Type B pancreatic cell (in vitro differentiated cells): ENCODE data around the gene C3orf20. TPM values are rescaled to one million over a fixed set of nuclear protein-coding genes. Genes with fewer than 3 reads are reported as not detected.

ENCODE experiments used
- DNase-seq: peaks from one replicate; pipeline ENCODE4 v3.0.0; 2021; ENCODE audit warnings: mixed read lengths; ENCODE audit not compliant: unreplicated experiment; ENCODE audit errors: extremely low spot score
- H3K27ac Mint-ChIP-seq: 2 replicates; pipeline ENCODE4 v1.8.0; 2021; ENCODE audit warnings: mild to moderate bottlenecking, mixed read lengths
- H3K27me3 Mint-ChIP-seq: 2 replicates; pipeline ENCODE4 v1.8.0; 2021; ENCODE audit warnings: mixed read lengths
- H3K36me3 Mint-ChIP-seq: 2 replicates; pipeline ENCODE4 v1.8.0; 2021; ENCODE audit warnings: mixed read lengths
- H3K4me1 Mint-ChIP-seq: one replicate; pipeline ENCODE4 v1.8.0; 2021; ENCODE audit warnings: mixed read lengths; ENCODE audit not compliant: unreplicated experiment
- H3K4me3 Mint-ChIP-seq: 2 replicates; pipeline ENCODE4 v1.8.0; 2021; ENCODE audit warnings: mild to moderate bottlenecking, mixed read lengths
- H3K9me3 Mint-ChIP-seq: 2 replicates; pipeline ENCODE4 v1.8.0; 2021; ENCODE audit warnings: mixed read lengths
- total RNA-seq: library from RNA; stranded (reverse); gene quantifications from 2 replicates; pipeline ENCODE4 v1.2.1, GENCODE V29; 2021; ENCODE audit warnings: low replicate concordance
- TF ChIP-seq, protein P1 (sequence below): fragments of 200-600 bp; sonication (generic); conservative IDR thresholded peaks from 2 replicates; pipeline ENCODE4 v1.5.0; 2021; ENCODE audit warnings: antibody characterized with exemption, mild to moderate bottlenecking

Gene C3orf20
- total RNA-seq, 1 donor from 2014 or later: 0.24 TPM

DNA sequence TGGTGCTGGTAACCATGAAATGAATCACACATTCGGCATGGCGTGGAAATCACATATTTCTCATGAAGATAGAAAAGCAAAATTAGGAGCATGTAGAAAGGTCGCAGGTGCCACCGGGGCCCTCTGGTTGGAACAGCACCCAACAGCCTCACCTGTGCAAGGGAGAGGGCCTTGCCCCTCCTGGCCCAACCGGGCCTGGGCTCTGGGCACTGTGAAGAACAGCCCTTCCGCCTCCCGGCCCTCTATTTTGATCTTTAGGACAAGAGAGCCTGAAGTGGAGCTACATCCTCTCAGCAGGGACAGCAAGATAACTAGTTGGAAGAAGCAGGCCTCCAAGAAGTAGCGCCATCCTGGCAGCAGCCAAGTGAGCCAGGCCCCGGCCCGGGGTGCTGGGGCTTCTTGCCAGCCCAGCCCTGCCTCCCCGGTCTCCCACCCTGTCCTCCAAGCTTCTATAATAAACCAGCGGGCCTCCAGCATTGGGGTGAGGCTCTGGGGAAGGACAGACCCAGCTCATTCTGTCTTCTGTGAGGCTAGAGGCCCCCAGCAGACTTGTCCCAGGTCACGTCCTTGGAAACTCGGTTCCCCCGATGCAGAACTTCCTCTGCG is 97.7 kb downstream of the C3orf20 start:
- Mint-ChIP-seq H3K36me3 (no peaks in the 10 kb centered on the region), H3K27me3 (peaks cover 4% of the 10 kb centered on the region), H3K9me3 (no peaks in the 10 kb centered on the region), H3K27ac (no peak overlapping the region), H3K4me3 (no peak overlapping the region), H3K4me1 (no peaks in the 10 kb centered on the region)
- TF ChIP-seq, protein P1, sequence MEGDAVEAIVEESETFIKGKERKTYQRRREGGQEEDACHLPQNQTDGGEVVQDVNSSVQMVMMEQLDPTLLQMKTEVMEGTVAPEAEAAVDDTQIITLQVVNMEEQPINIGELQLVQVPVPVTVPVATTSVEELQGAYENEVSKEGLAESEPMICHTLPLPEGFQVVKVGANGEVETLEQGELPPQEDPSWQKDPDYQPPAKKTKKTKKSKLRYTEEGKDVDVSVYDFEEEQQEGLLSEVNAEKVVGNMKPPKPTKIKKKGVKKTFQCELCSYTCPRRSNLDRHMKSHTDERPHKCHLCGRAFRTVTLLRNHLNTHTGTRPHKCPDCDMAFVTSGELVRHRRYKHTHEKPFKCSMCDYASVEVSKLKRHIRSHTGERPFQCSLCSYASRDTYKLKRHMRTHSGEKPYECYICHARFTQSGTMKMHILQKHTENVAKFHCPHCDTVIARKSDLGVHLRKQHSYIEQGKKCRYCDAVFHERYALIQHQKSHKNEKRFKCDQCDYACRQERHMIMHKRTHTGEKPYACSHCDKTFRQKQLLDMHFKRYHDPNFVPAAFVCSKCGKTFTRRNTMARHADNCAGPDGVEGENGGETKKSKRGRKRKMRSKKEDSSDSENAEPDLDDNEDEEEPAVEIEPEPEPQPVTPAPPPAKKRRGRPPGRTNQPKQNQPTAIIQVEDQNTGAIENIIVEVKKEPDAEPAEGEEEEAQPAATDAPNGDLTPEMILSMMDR: no peak
- DNase-seq: peak; percentile 62

DNA sequence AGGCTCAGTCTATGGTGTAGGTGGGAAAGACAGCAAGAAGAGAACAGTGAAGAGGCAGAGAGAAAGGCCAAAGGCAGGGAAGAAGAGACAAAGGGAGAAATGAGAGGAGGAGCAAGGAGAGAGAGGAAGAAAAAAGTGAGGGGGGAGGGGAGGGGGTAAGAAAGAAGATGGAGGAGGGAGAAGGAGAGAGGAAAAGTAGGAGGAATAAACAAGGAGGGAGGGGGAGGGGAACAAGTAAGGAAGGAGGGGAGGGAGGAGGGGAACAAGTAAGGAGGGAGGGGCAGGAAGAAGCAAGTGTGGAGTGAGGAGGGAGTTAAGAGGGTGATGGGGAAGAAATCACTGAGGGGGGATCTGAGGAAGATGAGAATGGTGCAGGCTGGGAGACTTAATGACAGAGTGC is 98.3 kb downstream of the C3orf20 start:
- DNase-seq: no peak
- H3K4me1 Mint-ChIP-seq: no peaks in the 10 kb centered on the region
- peaks cover 4% of the 10 kb centered on the region for H3K27me3 Mint-ChIP-seq
- TF ChIP-seq, protein P1: no peak
- no peak overlapping the region for H3K4me3 Mint-ChIP-seq
- H3K36me3 Mint-ChIP-seq: no peaks in the 10 kb centered on the region
- H3K9me3 Mint-ChIP-seq: no peaks in the 10 kb centered on the region
- no peak overlapping the region for H3K27ac Mint-ChIP-seq

DNA sequence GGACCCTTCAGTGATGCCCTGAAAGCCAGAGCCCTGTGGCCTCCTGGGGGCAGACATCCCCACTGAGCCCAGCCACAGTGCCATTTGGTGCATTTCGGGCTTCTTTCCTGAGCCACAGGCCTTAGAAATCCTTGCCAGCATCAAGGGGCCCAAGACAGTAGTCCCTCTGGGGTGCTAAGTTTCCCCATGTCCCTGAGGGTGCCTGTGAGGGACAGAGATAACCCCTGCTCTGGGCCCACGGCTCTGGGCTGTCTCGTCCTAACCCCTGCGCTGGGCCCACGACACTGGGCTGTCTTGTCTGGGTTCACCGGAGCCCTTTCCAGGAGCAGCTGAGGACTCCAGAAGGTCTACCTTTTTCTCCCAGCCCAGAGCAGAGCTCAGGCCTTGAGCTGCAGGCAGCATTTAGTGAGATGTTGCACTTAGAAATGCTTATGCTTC is 98.8 kb downstream of the C3orf20 start:
- Mint-ChIP-seq H3K4me3 (no peak overlapping the region), H3K4me1 (no peaks in the 10 kb centered on the region), H3K9me3 (no peaks in the 10 kb centered on the region), H3K27ac (no peak overlapping the region), H3K36me3 (no peaks in the 10 kb centered on the region), H3K27me3 (peaks cover 4% of the 10 kb centered on the region)
- TF ChIP-seq, protein P1: no peak
- peak; percentile 34 for DNase-seq

DNA sequence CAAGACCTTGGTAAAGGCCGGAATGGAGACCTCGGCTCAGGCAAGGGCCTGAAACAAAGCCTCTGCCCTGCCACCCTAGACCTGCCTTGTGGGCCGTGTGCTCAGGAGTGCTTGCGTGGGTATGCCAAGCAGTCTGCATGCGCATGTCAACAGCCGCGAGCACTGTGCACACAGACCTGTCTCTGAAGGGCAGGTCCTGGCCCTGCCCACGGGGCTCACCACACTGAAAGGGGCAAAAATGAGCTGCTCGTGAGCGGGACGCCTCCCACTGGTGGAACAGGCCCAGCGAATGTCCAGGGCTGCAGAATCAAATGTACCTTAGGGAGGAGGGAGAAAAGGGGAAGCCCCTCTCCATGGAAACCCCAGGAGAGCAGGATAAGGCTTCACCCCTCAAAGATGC is 99.5 kb downstream of the C3orf20 start:
- H3K36me3 Mint-ChIP-seq: no peaks in the 10 kb centered on the region
- no peak overlapping the region for H3K27ac Mint-ChIP-seq
- H3K27me3 Mint-ChIP-seq: no peaks in the 10 kb centered on the region
- no peaks in the 10 kb centered on the region for H3K9me3 Mint-ChIP-seq
- H3K4me1 Mint-ChIP-seq: no peaks in the 10 kb centered on the region
- DNase-seq: no peak
- TF ChIP-seq, protein P1: no peak
- H3K4me3 Mint-ChIP-seq: no peak overlapping the region

DNA sequence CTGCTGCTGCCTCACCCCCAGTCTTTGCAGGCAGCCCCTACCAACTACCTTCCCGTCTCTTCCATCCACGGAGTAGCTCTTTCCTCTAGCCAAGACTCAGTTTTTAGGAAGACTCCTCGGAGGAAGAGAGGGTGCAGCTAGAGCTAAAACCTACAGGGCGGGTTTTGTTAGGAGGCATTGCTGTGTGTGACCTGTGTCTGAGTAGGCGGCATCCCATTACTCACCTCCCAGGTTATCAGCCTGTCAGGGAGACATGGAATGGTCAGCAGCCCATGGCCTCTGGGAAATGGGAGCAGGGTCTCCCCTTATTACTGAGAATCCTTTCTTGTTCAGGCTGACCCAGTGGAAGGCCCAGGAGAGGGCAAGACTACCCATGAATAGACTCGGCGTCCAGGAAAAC is 100.1 kb downstream of the C3orf20 start:
- H3K36me3 Mint-ChIP-seq: no peaks in the 10 kb centered on the region
- DNase-seq: peak; percentile 43
- no peaks in the 10 kb centered on the region for H3K9me3 Mint-ChIP-seq
- no peak overlapping the region for H3K27ac Mint-ChIP-seq
- no peaks in the 10 kb centered on the region for H3K4me1 Mint-ChIP-seq
- H3K27me3 Mint-ChIP-seq: no peaks in the 10 kb centered on the region
- no peak overlapping the region for H3K4me3 Mint-ChIP-seq
- TF ChIP-seq, protein P1: no peak

DNA sequence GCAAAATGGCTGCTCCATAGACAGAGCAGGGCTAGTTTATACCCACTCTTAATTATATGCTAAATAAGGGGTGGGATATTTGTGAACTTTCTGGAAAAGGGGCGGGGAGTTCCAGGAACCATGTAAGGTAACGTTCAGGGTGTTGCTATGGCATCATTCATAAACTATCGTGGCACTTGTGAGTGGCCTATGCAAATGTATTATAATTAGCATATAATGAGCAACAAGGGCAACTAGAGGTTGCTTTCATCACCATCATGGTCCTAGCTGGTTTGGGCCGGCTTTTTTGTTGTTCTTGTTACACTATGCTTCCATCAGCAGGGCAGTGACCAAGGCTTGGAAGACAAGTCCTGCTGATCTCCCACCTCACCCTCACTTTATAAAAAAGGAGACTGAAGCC is 100.6 kb downstream of the C3orf20 start:
- H3K4me3 Mint-ChIP-seq: no peak overlapping the region
- H3K27ac Mint-ChIP-seq: no peak overlapping the region
- H3K4me1 Mint-ChIP-seq: no peaks in the 10 kb centered on the region
- H3K27me3 Mint-ChIP-seq: no peaks in the 10 kb centered on the region
- no peaks in the 10 kb centered on the region for H3K9me3 Mint-ChIP-seq
- no peaks in the 10 kb centered on the region for H3K36me3 Mint-ChIP-seq
- DNase-seq: peak; percentile 20
- TF ChIP-seq, protein P1: no peak
